OCI-LY7 (cell line): ENCODE data around the gene SPATA18. TPM values are rescaled to one million over a fixed set of nuclear protein-coding genes. Genes with fewer than 3 reads are reported as not detected.

ENCODE experiments used
- BruUV-seq: library from RNA; stranded (reverse); fragments of 400-500 nt; replicated peaks from 2 replicates; lab custom pipeline; 2021; lab: Mats Ljungman, UMichigan
- CTCF ChIA-PET: fragments of 300-600 bp; sonication (Branson Sonifier 250); formaldehyde crosslinking; loops from one replicate; lab custom pipeline; 2022; ENCODE audit warnings: antibody characterized with exemption; ENCODE audit not compliant: unreplicated experiment; lab: Charles Lee
- POLR2A ChIA-PET: fragments of 300-600 bp; sonication (Branson Sonifier 250); formaldehyde crosslinking; loops from one replicate; lab custom pipeline; 2022; ENCODE audit warnings: antibody characterized with exemption; lab: Charles Lee
- DNase-seq: peaks from one replicate; pipeline ENCODE4 v3.0.0-alpha.2; 2015; ENCODE audit warnings: low spot score
- H2AFZ ChIP-seq: fragments of 200-600 bp; sonication (generic), shearing (Covaris generic); 2 replicates; pipeline ENCODE4 v1.6.1; 2014; ENCODE audit warnings: mild to moderate bottlenecking, antibody characterized with exemption, low read length, moderate library complexity
- H3K27ac ChIP-seq: fragments of 200-600 bp; sonication (generic); 2 replicates; pipeline ENCODE4 v1.5.1; 2014; ENCODE audit warnings: mixed run types, low read depth, mild to moderate bottlenecking, moderate library complexity, low read length, inconsistent platforms; ENCODE audit not compliant: poor library complexity, severe bottlenecking
- H3K36me3 ChIP-seq: fragments of 200-600 bp; sonication (generic); 2 replicates; pipeline ENCODE4 v1.6.1; 2014; ENCODE audit warnings: mild to moderate bottlenecking, antibody characterized with exemption, low read length, moderate library complexity, mixed read lengths; ENCODE audit not compliant: insufficient read depth
- H3K4me1 ChIP-seq: fragments of 200-600 bp; sonication (generic); 2 replicates; pipeline ENCODE4 v1.5.1; 2014; ENCODE audit warnings: mild to moderate bottlenecking, low read length; ENCODE audit not compliant: insufficient read depth, poor library complexity, severe bottlenecking
- H3K4me2 ChIP-seq: fragments of 200-600 bp; sonication (generic); 2 replicates; pipeline ENCODE4 v1.6.1; 2014; ENCODE audit warnings: mild to moderate bottlenecking, low read length
- H3K4me3 ChIP-seq: fragments of 200-600 bp; sonication (generic); 2 replicates; pipeline ENCODE4 v1.5.1; 2014; ENCODE audit warnings: mild to moderate bottlenecking, low read depth, low read length; ENCODE audit not compliant: poor library complexity, severe bottlenecking
- H3K79me2 ChIP-seq: fragments of 200-600 bp; sonication (generic); 2 replicates; pipeline ENCODE4 v1.6.1; 2016; ENCODE audit warnings: low read depth, mild to moderate bottlenecking, low read length, moderate library complexity, mixed read lengths; ENCODE audit not compliant: insufficient read depth
- H3K9me2 ChIP-seq: fragments of 200-600 bp; sonication (generic); 2 replicates; pipeline ENCODE4 v1.6.1; 2016; ENCODE audit warnings: mild to moderate bottlenecking, low read length, mixed read lengths; ENCODE audit not compliant: insufficient read depth
- H3K9me3 ChIP-seq: fragments of 200-600 bp; sonication (generic); 2 replicates; pipeline ENCODE4 v1.6.1; 2014; ENCODE audit warnings: mild to moderate bottlenecking, mixed run types, low read length, mixed read lengths
- H4K20me1 ChIP-seq: fragments of 200-600 bp; sonication (generic); 2 replicates; pipeline ENCODE4 v1.6.1; 2014; ENCODE audit warnings: mild to moderate bottlenecking, antibody characterized with exemption, low read length, moderate library complexity, mixed read lengths; ENCODE audit not compliant: insufficient read depth
- EZH2phosphoT487 ChIP-seq: fragments of 200-600 bp; sonication (generic); IDR thresholded peaks from 2 replicates; pipeline ENCODE4 v1.6.1; 2018; ENCODE audit warnings: low read depth, borderline replicate concordance, mild to moderate bottlenecking, mixed run types, antibody characterized with exemption, low read length, moderate library complexity, mixed read lengths
- intact Hi-C: fragments of 100-400 bp; cut with micrococcal nuclease; formaldehyde crosslinking; loops from one replicate; pipeline ENCODE4 v1.10.0; 2022; ENCODE audit not compliant: unreplicated experiment
- total RNA-seq, 2 experiments: library from RNA; depleted of rRNA in 1 of 2; stranded (reverse); fragments of >200 nt in 1 of 2; shearing (Covaris generic) in 1 of 2; gene quantifications; 2 replicates each; pipeline ENCODE4 v1.2.3, GENCODE V29; 2014 to 2022
- TF ChIP-seq, protein P1 (sequence below): fragments of 200-600 bp; sonication (generic); conservative IDR thresholded peaks from 2 replicates; pipeline ENCODE4 v1.5.1; 2014; ENCODE audit warnings: mild to moderate bottlenecking, antibody characterized with exemption, low read length, moderate library complexity, mixed read lengths

Gene SPATA18
- total RNA-seq, 2 experiments from 2014 or later, result not detected

DNA sequence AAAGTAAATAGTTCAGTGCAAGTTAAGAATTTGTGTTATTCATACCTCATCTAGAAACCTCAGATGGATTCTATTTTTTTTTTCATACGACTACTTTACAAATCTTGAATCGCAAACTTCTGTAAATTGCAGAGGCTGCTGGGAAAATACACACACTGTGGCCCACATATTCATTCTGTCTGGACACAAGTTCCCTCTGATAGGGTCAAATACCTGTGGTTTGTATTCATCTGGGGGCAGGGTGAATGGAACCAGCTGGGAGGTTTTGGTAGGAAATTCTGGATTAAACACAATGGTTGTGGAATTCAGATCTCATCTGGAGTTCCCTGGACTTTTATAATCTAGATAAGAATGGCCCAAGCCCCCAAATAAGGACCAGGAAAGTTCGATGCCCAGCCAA lies 56.2 kb downstream of the SPATA18 start:
- CTCF ChIA-PET, result no interaction called here
- intact Hi-C loops, result no loop called here
- H3K36me3 ChIP-seq, result no peaks in the 10 kb centered on the region
- no peaks in the 10 kb centered on the region for H3K79me2 ChIP-seq
- no peak overlapping the region for H3K4me2 ChIP-seq
- BruUV-seq, result no TSS peak
- no peak for TF ChIP-seq EZH2phosphoT487
- TF ChIP-seq, protein P1, sequence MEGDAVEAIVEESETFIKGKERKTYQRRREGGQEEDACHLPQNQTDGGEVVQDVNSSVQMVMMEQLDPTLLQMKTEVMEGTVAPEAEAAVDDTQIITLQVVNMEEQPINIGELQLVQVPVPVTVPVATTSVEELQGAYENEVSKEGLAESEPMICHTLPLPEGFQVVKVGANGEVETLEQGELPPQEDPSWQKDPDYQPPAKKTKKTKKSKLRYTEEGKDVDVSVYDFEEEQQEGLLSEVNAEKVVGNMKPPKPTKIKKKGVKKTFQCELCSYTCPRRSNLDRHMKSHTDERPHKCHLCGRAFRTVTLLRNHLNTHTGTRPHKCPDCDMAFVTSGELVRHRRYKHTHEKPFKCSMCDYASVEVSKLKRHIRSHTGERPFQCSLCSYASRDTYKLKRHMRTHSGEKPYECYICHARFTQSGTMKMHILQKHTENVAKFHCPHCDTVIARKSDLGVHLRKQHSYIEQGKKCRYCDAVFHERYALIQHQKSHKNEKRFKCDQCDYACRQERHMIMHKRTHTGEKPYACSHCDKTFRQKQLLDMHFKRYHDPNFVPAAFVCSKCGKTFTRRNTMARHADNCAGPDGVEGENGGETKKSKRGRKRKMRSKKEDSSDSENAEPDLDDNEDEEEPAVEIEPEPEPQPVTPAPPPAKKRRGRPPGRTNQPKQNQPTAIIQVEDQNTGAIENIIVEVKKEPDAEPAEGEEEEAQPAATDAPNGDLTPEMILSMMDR, result no peak
- H3K9me3 ChIP-seq, result no peaks in the 10 kb centered on the region
- no peak for DNase-seq
- no peak overlapping the region for H3K4me3 ChIP-seq
- no peaks in the 10 kb centered on the region for H3K9me2 ChIP-seq
- no peaks in the 10 kb centered on the region for H3K4me1 ChIP-seq
- no peaks in the 10 kb centered on the region for H4K20me1 ChIP-seq
- H2AFZ ChIP-seq, result no peak overlapping the region
- no peak overlapping the region for H3K27ac ChIP-seq
- POLR2A ChIA-PET, result no interaction called here

DNA sequence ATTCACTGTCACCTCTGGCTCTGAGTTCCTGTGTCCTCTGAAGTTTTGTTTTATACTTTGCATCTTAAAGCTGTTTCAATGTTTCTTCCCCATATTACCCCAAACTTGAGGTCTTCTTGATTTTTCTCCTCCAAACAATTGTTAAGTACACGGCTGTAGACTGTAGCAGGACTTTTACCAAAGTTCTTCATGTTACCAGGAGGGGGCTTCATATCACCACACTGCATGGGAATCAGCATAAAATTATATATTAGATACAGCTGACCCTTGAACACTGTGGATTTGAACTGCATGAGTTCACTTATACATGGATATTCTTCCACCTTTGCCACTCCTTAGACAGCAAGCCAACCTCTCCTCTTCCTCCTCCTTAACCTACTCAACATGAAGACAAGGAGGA lies 56.6 kb downstream of the SPATA18 start:
- Histone ChIP-seq H3K9me3 (no peaks in the 10 kb centered on the region), H3K4me1 (no peaks in the 10 kb centered on the region), H3K9me2 (no peaks in the 10 kb centered on the region), H4K20me1 (no peaks in the 10 kb centered on the region), H3K4me3 (no peak overlapping the region), H3K36me3 (no peaks in the 10 kb centered on the region), H3K27ac (no peak overlapping the region), H3K79me2 (no peaks in the 10 kb centered on the region), H3K4me2 (no peak overlapping the region), H2AFZ (no peak overlapping the region)
- no peak for TF ChIP-seq EZH2phosphoT487
- TF ChIP-seq, protein P1, result peak; percentile 40; the same call in 1 of the 2 replicates
- BruUV-seq, result no TSS peak
- ChIA-PET CTCF (no interaction called here), POLR2A (interaction anchor here (1.2 kb wide), 1 partner anchor 18 kb away, joined by 3 read pairs; no protein-coding TSS in a partner anchor)
- DNase-seq, result peak; percentile 1
- intact Hi-C loops, result no loop called here

DNA sequence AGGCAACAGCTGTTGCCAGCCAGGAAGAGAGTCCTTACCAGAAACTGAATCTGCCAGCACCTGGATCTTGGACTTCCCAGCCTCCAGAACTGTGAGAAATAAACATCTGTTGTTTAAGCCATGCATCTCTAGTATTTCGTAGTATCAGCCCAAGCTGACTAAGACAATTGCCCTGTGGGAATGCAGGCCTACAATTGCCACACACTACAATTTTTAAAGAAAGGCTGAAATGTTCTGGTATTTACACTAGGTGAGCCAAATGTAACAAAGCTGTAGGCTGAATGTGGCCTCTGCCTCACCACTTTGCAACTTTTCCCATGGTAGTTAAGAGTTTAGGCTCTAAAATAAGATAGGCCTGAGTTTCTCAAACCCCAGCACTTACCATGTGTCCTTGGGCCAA lies 59.1 kb downstream of the SPATA18 start:
- H4K20me1 ChIP-seq, result no peaks in the 10 kb centered on the region
- no peaks in the 10 kb centered on the region for H3K36me3 ChIP-seq
- no peak overlapping the region for H3K4me3 ChIP-seq
- H3K9me2 ChIP-seq, result no peaks in the 10 kb centered on the region
- H3K4me1 ChIP-seq, result no peaks in the 10 kb centered on the region
- ChIA-PET CTCF (no interaction called here), POLR2A (no interaction called here)
- BruUV-seq, result no TSS peak
- H2AFZ ChIP-seq, result no peak overlapping the region
- H3K4me2 ChIP-seq, result no peak overlapping the region
- no peak for TF ChIP-seq EZH2phosphoT487
- TF ChIP-seq, protein P1, result no peak
- H3K27ac ChIP-seq, result no peak overlapping the region
- no peaks in the 10 kb centered on the region for H3K9me3 ChIP-seq
- intact Hi-C loops, result no loop called here
- no peaks in the 10 kb centered on the region for H3K79me2 ChIP-seq
- DNase-seq, result no peak
